Psoas muscle (tissue), 8 donors: ENCODE data around the gene C2orf49. TPM values are rescaled to one million over a fixed set of nuclear protein-coding genes. Genes with fewer than 3 reads are reported as not detected.

Experiments
- ATAC-seq, 4 donors: fragments of 200-7000 bp; cut with Tn5 transposase; one replicate each; pipeline ENCODE4 v1.9.1; 2020; ENCODE audit warnings: moderate library complexity in 3 of 4, mild to moderate bottlenecking in 2 of 4
- DNase-seq, 2 donors: peaks; one replicate each; pipeline ENCODE4 v3.0.0-alpha.2; 2020
- H3K27ac ChIP-seq: fragments of 200-600 bp; one replicate; pipeline ENCODE4 v1.8.0; 2022
- H3K27me3 ChIP-seq, 3 donors: fragments of 200-600 bp in 1 of 3; one replicate each; pipeline versions ENCODE4 v1.6.1 to v1.8.0; 2013 to 2022; ENCODE audit warnings: low read length in 2 of 3, mild to moderate bottlenecking in 2 of 3, moderate library complexity in 1 of 3; ENCODE audit not compliant: insufficient read depth in 3 of 3
- H3K36me3 ChIP-seq, 2 donors: fragments of 200-600 bp in 1 of 2; one replicate each; pipeline versions ENCODE4 v1.6.1 to v1.8.0; 2013 to 2022; ENCODE audit warnings: low read depth in 1 of 2, mild to moderate bottlenecking in 1 of 2, moderate library complexity in 1 of 2; ENCODE audit not compliant: insufficient read depth in 1 of 2
- H3K4me1 ChIP-seq: fragments of 200-600 bp; one replicate; pipeline ENCODE4 v1.8.0; 2022
- H3K4me3 ChIP-seq: fragments of 200-600 bp; one replicate; pipeline ENCODE4 v1.8.0; 2022; ENCODE audit warnings: mild to moderate bottlenecking
- H3K9me3 ChIP-seq: fragments of 200-600 bp; one replicate; pipeline ENCODE4 v1.8.0; 2022
- CTCF ChIP-seq: fragments of 200-600 bp; IDR thresholded peaks from one replicate; pipeline ENCODE4 v1.8.0; 2022; ENCODE audit warnings: antibody characterized with exemption
- WGBS, 3 donors: extraction: QIAGEN DNeasy Blood & Tissue Kit; methylation state at CpG; one replicate each; pipeline versions ENCODE4 v1.1.6 to v1.1.7; 2013; 5-methylcytosine and 5-hydroxymethylcytosine counted together
- intact Hi-C, 2 donors: fragments of 100-400 bp; cut with DNase I; formaldehyde crosslinking; loops; one replicate each; pipeline versions ENCODE4 v1.11.0 to v1.14.2; 2022
- polyA plus RNA-seq, 3 donors: library from polyadenylated mRNA; stranded (reverse); fragments of 200-250 nt; gene quantifications; one replicate each; pipeline ENCODE4 v1.2.3, GENCODE V29; 2013
- total RNA-seq, 4 donors: library from RNA; stranded (reverse); fragmentation: NEBNext Ultra II Directional in 2 of 4; extraction: Animal tissue kit (Norgen Biotek cat#: 25700) in 2 of 4; gene quantifications; one replicate each; pipeline versions ENCODE4 v1.2.1 to v1.2.4, GENCODE V29; 2021 to 2023
- donor health status: healthy with polysubstance abuse.
- donor health status: DM: no; HTN: no; CAD: no; lungs with moderate emphysema.
- donor health status: Bipolar disorder and iron deficiency.
- donor health status: healthy.
- donor health status: DM: yes; HTN: yes; CAD: no.
- donor health status: DM: no; HTN: no; CAD: no.
- donor health status: DM: no; HTN: no; CAD: no.
- donor health status: DM: yes; HTN: yes; CAD: no.

Gene C2orf49
- total and polyA plus RNA-seq, 7 donors = 13.2 to 24.6 (median 15.0) TPM

- TF ChIP-seq CTCF = no peak
- H3K27me3 ChIP-seq = no peaks in the 10 kb centered on the region
- WGBS, 3 donors = 80 to 93% (median 89%) methylated on average over 3 of the region's 3 CpGs
- H3K4me3 ChIP-seq = no peak overlapping the region
- H3K4me1 ChIP-seq = peaks cover 26% of the 10 kb centered on the region
- H3K36me3 ChIP-seq = peaks cover 0 to 2% of the 10 kb centered on the region in 2 donors
- DNase-seq (no peak), ATAC-seq (no peak)
- H3K27ac ChIP-seq = no peak overlapping the region
- no peaks in the 10 kb centered on the region for H3K9me3 ChIP-seq
- intact Hi-C loops = no loop called here
Observed at GRCh38 chr2:105317937-105318336, 19.4 kb upstream of the C2orf49 start.

GRCh38 chr2:105320651-105321215, 16.6 kb upstream of the C2orf49 start:
- 18 to 32% (median 18%) methylated on average over 7 of the region's 7 CpGs for WGBS, 3 donors
- peak overlapping the region; percentile 33 for H3K4me3 ChIP-seq

GRCh38 chr2:105321875-105322646, 15.3 kb upstream of the C2orf49 start:
- H3K27me3 ChIP-seq = no peaks in the 10 kb centered on the region
- no peak for ATAC-seq
- H3K36me3 ChIP-seq = no peaks in the 10 kb centered on the region
- peaks cover 31% of the 10 kb centered on the region for H3K4me1 ChIP-seq
- no peak for TF ChIP-seq CTCF
- no peak overlapping the region for H3K4me3 ChIP-seq
- no peak for DNase-seq
- no peak overlapping the region for H3K27ac ChIP-seq
- 91 to 99% (median 93%) methylated on average over 3 of the region's 3 CpGs for WGBS, 3 donors
- intact Hi-C loops = no loop called here
- no peaks in the 10 kb centered on the region for H3K9me3 ChIP-seq

More at GRCh38 chr2:105320651-105321215, 16.6 kb upstream of the C2orf49 start:
- Histone ChIP-seq H3K27ac (peak overlapping the region; percentile 68), H3K27me3 (no peaks in the 10 kb centered on the region), H3K36me3 (peaks cover 0 to 2% of the 10 kb centered on the region in 2 donors), H3K9me3 (no peaks in the 10 kb centered on the region), H3K4me1 (peaks cover 33% of the 10 kb centered on the region)
- intact Hi-C loops = no loop called here
- DNase-seq (no peak), ATAC-seq (peak; percentile 72 to 93 (median 86))
- TF ChIP-seq CTCF = no peak

GRCh38 chr2:105323111-105323510, 14.2 kb upstream of the C2orf49 start:
- WGBS, 3 donors = 72 to 79% (median 73%) methylated on average over 5 of the region's 5 CpGs
- no peak for TF ChIP-seq CTCF
- Histone ChIP-seq H3K27ac (no peak overlapping the region), H3K36me3 (no peaks in the 10 kb centered on the region), H3K4me1 (peaks cover 31% of the 10 kb centered on the region), H3K27me3 (no peaks in the 10 kb centered on the region), H3K9me3 (no peaks in the 10 kb centered on the region), H3K4me3 (no peak overlapping the region)
- intact Hi-C loops = no loop called here
- DNase-seq = no peak
- ATAC-seq = no peak
